H9 (cell line): ENCODE results near the gene CREB5. TPM values are rescaled to one million over a fixed set of nuclear protein-coding genes. Genes with fewer than 3 reads are reported as not detected.

Experiments
- DNase-seq: peaks from one replicate; pipeline ENCODE4 v3.0.0-alpha.2; 2017
- H2AFZ ChIP-seq: one replicate; pipeline ENCODE4 v1.6.1; 2013; ENCODE audit warnings: mild to moderate bottlenecking, low read length, control low read depth, moderate library complexity
- H2AK5ac ChIP-seq: 2 replicates; pipeline ENCODE4 v1.6.1; 2013; ENCODE audit warnings: low read length, control low read depth, mixed read lengths; ENCODE audit not compliant: insufficient read length
- H2BK120ac ChIP-seq: one replicate; pipeline ENCODE4 v1.6.1; 2013; ENCODE audit warnings: low read depth, mild to moderate bottlenecking, low read length, control low read depth, inconsistent platforms; ENCODE audit not compliant: poor library complexity, severe bottlenecking
- H2BK12ac ChIP-seq: 2 replicates; pipeline ENCODE4 v1.6.1; 2013; ENCODE audit warnings: low read length, control low read depth, mixed read lengths, low read depth; ENCODE audit not compliant: insufficient read length
- H2BK15ac ChIP-seq: 2 replicates; pipeline ENCODE4 v1.6.1; 2013; ENCODE audit warnings: low read depth, low read length, control low read depth
- H2BK20ac ChIP-seq: one replicate; pipeline ENCODE4 v1.6.1; 2013; ENCODE audit warnings: low read depth, mild to moderate bottlenecking, low read length, control low read depth, inconsistent platforms; ENCODE audit not compliant: poor library complexity, severe bottlenecking
- H2BK5ac ChIP-seq: 2 replicates; pipeline ENCODE4 v1.6.1; 2013; ENCODE audit warnings: low read length, control low read depth, mixed read lengths; ENCODE audit not compliant: insufficient read length
- H3K14ac ChIP-seq: 2 replicates; pipeline ENCODE4 v1.6.1; 2013; ENCODE audit warnings: low read length, control low read depth; ENCODE audit not compliant: insufficient read depth
- H3K18ac ChIP-seq: 2 replicates; pipeline ENCODE4 v1.6.1; 2013; ENCODE audit warnings: low read depth, mild to moderate bottlenecking, mixed read lengths, low read length, control low read depth; ENCODE audit not compliant: insufficient read length
- H3K23ac ChIP-seq: 2 replicates; pipeline ENCODE4 v1.6.1; 2013; ENCODE audit warnings: low read length, control low read depth, mixed read lengths, low read depth; ENCODE audit not compliant: insufficient read length
- H3K23me2 ChIP-seq: 2 replicates; pipeline ENCODE4 v1.6.1; 2013; ENCODE audit warnings: low read depth, mild to moderate bottlenecking, mixed read lengths, low read length, control low read depth; ENCODE audit not compliant: insufficient read length, poor library complexity, severe bottlenecking
- H3K27ac ChIP-seq: 2 replicates; pipeline ENCODE4 v1.5.1; 2013; ENCODE audit warnings: low read length, control low read depth, mixed read lengths, low read depth; ENCODE audit not compliant: insufficient read length
- H3K27me3 ChIP-seq: 2 replicates; pipeline ENCODE4 v1.6.1; 2013; ENCODE audit warnings: low read length, control low read depth, inconsistent platforms; ENCODE audit not compliant: insufficient read depth
- H3K4ac ChIP-seq: 2 replicates; pipeline ENCODE4 v1.6.1; 2013; ENCODE audit warnings: low read depth, mild to moderate bottlenecking, control low read depth, inconsistent platforms, low read length, moderate library complexity
- H3K4me1 ChIP-seq: 2 replicates; pipeline ENCODE4 v1.6.1; 2013; ENCODE audit warnings: low read length, control low read depth, inconsistent platforms; ENCODE audit not compliant: insufficient read depth
- H3K4me2 ChIP-seq: 2 replicates; pipeline ENCODE4 v1.6.1; 2013; ENCODE audit warnings: low read length, control low read depth, mixed read lengths; ENCODE audit not compliant: insufficient read length, insufficient read depth
- H3K56ac ChIP-seq: 2 replicates; pipeline ENCODE4 v1.6.1; 2013; ENCODE audit warnings: low read depth, mild to moderate bottlenecking, mixed read lengths, low read length, control low read depth; ENCODE audit not compliant: insufficient read length
- H3K79me1 ChIP-seq: 2 replicates; pipeline ENCODE4 v1.6.1; 2013; ENCODE audit warnings: low read depth, mild to moderate bottlenecking, moderate library complexity, low read length, control low read depth, inconsistent platforms; ENCODE audit not compliant: insufficient read depth, poor library complexity, severe bottlenecking
- H3K79me2 ChIP-seq: 2 replicates; pipeline ENCODE4 v1.6.1; 2013; ENCODE audit warnings: low read length, control low read depth, inconsistent platforms; ENCODE audit not compliant: insufficient read depth
- H3K9ac ChIP-seq: 2 replicates; pipeline ENCODE4 v1.6.1; 2013; ENCODE audit warnings: low read length, control low read depth, mixed read lengths; ENCODE audit not compliant: insufficient read length; ENCODE audit errors: extremely low read depth
- H3K9me3 ChIP-seq: one replicate; pipeline ENCODE4 v1.6.1; 2013; ENCODE audit warnings: low read depth, low read length, inconsistent platforms; ENCODE audit not compliant: control insufficient read depth
- H3T11ph ChIP-seq: one replicate; pipeline ENCODE4 v1.6.1; 2013; ENCODE audit warnings: mild to moderate bottlenecking, low read length, control low read depth, inconsistent platforms
- H4K20me1 ChIP-seq: one replicate; pipeline ENCODE4 v1.6.1; 2013; ENCODE audit not compliant: control insufficient read depth, insufficient read length, insufficient read depth
- H4K5ac ChIP-seq: 2 replicates; pipeline ENCODE4 v1.6.1; 2013; ENCODE audit warnings: low read depth, mild to moderate bottlenecking, mixed read lengths, low read length, control low read depth; ENCODE audit not compliant: insufficient read length
- H4K8ac ChIP-seq: replicated peaks from 2 replicates; pipeline ENCODE4 v1.6.1; 2013; ENCODE audit warnings: low read length, control low read depth, mixed read lengths, low read depth; ENCODE audit not compliant: insufficient read length
- H4K91ac ChIP-seq: 2 replicates; pipeline ENCODE4 v1.6.1; 2013; ENCODE audit warnings: low read depth, mild to moderate bottlenecking, moderate library complexity, mixed read lengths, low read length, control low read depth; ENCODE audit not compliant: insufficient read length
- H3K27ac Mint-ChIP-seq, 3 experiments: 2 replicates in 2 of 3; 3 replicates in 1 of 3; pipeline ENCODE4 v1.8.0; 2020 to 2021; ENCODE audit warnings: mixed read lengths in 3 of 3, mild to moderate bottlenecking in 1 of 3, moderate library complexity in 1 of 3
- H3K27me3 Mint-ChIP-seq: 2 replicates; pipeline ENCODE4 v1.8.0; 2021; ENCODE audit warnings: low read depth, mild to moderate bottlenecking, moderate library complexity, mixed read lengths
- H3K36me3 Mint-ChIP-seq, 3 experiments: 2 replicates in 2 of 3; 3 replicates in 1 of 3; pipeline ENCODE4 v1.8.0; 2020 to 2021; ENCODE audit warnings: low read depth in 3 of 3, mixed read lengths in 3 of 3; ENCODE audit not compliant: insufficient read depth in 1 of 3
- H3K4me1 Mint-ChIP-seq, 2 experiments: 2 replicates each; pipeline ENCODE4 v1.8.0; 2020; ENCODE audit warnings: mixed read lengths in 2 of 2
- H3K4me3 Mint-ChIP-seq, 2 experiments: 2 replicates in 1 of 2; 3 replicates in 1 of 2; pipeline ENCODE4 v1.8.0; 2020 to 2021; ENCODE audit warnings: mild to moderate bottlenecking in 2 of 2, mixed read lengths in 2 of 2, moderate library complexity in 1 of 2
- H3K9me3 Mint-ChIP-seq, 2 experiments: 2 replicates in 1 of 2; 3 replicates in 1 of 2; pipeline ENCODE4 v1.8.0; 2020; ENCODE audit warnings: mild to moderate bottlenecking in 2 of 2, mixed read lengths in 2 of 2, moderate library complexity in 1 of 2
- CTCF ChIP-seq: fragments of 200-600 bp; sonication (generic); conservative IDR thresholded peaks from 3 replicates; pipeline ENCODE4 v1.8.0; 2021; ENCODE audit warnings: antibody characterized with exemption, mild to moderate bottlenecking
- WGBS: extraction: QIAGEN DNeasy Blood & Tissue Kit; methylation state at CpG from one replicate; pipeline ENCODE4 v1.1.7; 2013; ENCODE audit warnings: missing lambda C conversion rate, low lambda C conversion rate, mixed read lengths; ENCODE audit not compliant: insufficient read length; ENCODE audit errors: extremely low coverage; 5-methylcytosine and 5-hydroxymethylcytosine counted together
- total RNA-seq: library from RNA; stranded (reverse); gene quantifications from 2 replicates; pipeline ENCODE4 v1.2.1, GENCODE V29; 2021

CREB5 gene
- total RNA-seq, 1 experiment from 2014 or later = 4.0 TPM

GRCh38 chr7:28517606-28518005, 105.3 kb downstream of the CREB5 start:
- H3K23me2 ChIP-seq = no peaks in the 10 kb centered on the region
- no peak overlapping the region for H4K8ac ChIP-seq
- no peaks in the 10 kb centered on the region for H3K79me2 ChIP-seq
- H4K20me1 ChIP-seq = no peaks in the 10 kb centered on the region
- H3K4me1 ChIP-seq = peaks cover 14% of the 10 kb centered on the region
- H3K36me3 Mint-ChIP-seq = no peaks in the 10 kb centered on the region
- H3K4me3 Mint-ChIP-seq = no peak overlapping the region
- H4K91ac ChIP-seq = no peak overlapping the region
- WGBS = no CpG with 5 or more reads among the region's 7 CpGs
- no peak overlapping the region for H2BK120ac ChIP-seq
- H4K5ac ChIP-seq = no peak overlapping the region
- no peak overlapping the region for H2BK20ac ChIP-seq
- no peak overlapping the region for H2BK5ac ChIP-seq
- H3K27me3 ChIP-seq = no peaks in the 10 kb centered on the region
- H3K56ac ChIP-seq = no peak overlapping the region
- H2BK15ac ChIP-seq = no peak overlapping the region
- H3K18ac ChIP-seq = no peak overlapping the region
- H3K23ac ChIP-seq = no peak overlapping the region
- H3K27me3 Mint-ChIP-seq = peaks cover 3% of the 10 kb centered on the region; the same call in 1 of the 2 replicates
- no peak overlapping the region for H2AFZ ChIP-seq
- no peaks in the 10 kb centered on the region for H3K9me3 Mint-ChIP-seq
- no peak overlapping the region for H3K27ac ChIP-seq
- no peak overlapping the region for H3T11ph ChIP-seq
- DNase-seq = no peak
- no peak overlapping the region for H3K4ac ChIP-seq
- no peaks in the 10 kb centered on the region for H3K9me3 ChIP-seq
- no peak overlapping the region for H2BK12ac ChIP-seq
- H3K4me1 Mint-ChIP-seq = peaks cover 24 to 25% of the 10 kb centered on the region in 2 experiments
- no peak overlapping the region for H3K27ac Mint-ChIP-seq
- no peak overlapping the region for H2AK5ac ChIP-seq
- no peak for TF ChIP-seq CTCF
- no peak overlapping the region for H3K4me2 ChIP-seq
- H3K9ac ChIP-seq = no peak overlapping the region
- H3K14ac ChIP-seq = no peak overlapping the region
- H3K79me1 ChIP-seq = no peaks in the 10 kb centered on the region
